Measurements from ENCODE around the gene ZNF518B.

GRCh38 chr4:10504570-10505179 lies 47.4 kb upstream of the ZNF518B start:
- no peak for TF ChIP-seq POLR2A (IDR thresholded peaks at IDR 0.05; ENCODE audit: low read length)
- TF ChIP-seq GATA1 (IDR thresholded peaks at IDR 0.05; ENCODE audit: low read depth, low read length) = no peak

Measured in erythroblast (primary cell).